Heart left ventricle (tissue), 16 donors: ENCODE measurements around the gene TBL1X. TPM values are rescaled to one million over a fixed set of nuclear protein-coding genes. Genes with fewer than 3 reads are reported as not detected.
A peak's percentile ranks its signal among the peaks of the same experiment; 100 is the strongest.

ENCODE experiments used
- ATAC-seq, 4 donors: fragments of 200-7000 bp; cut with Tn5 transposase; one replicate each; pipeline ENCODE4 v1.9.1; 2020 to 2022; ENCODE audit warnings: moderate library complexity in 4 of 4, mild to moderate bottlenecking in 3 of 4, moderate number of reproducible peaks in 1 of 4
- DNase-seq, 5 donors: peaks; one replicate each; pipeline ENCODE4 v3.0.0-alpha.2; 2020
- H3K27ac ChIP-seq, 12 donors: fragments of 200-600 bp; sonication (generic) in 4 of 12; one replicate each; pipeline versions ENCODE4 v1.5.0 to v1.8.0; 2016 to 2022; ENCODE audit warnings: mild to moderate bottlenecking in 2 of 12
- H3K27me3 ChIP-seq, 9 donors: fragments of 200-600 bp; sonication (generic) in 2 of 9; one replicate each; pipeline versions ENCODE4 v1.5.1 to v1.8.0; 2016 to 2022; ENCODE audit warnings: mild to moderate bottlenecking in 3 of 9
- H3K36me3 ChIP-seq, 9 donors: fragments of 200-600 bp; sonication (generic) in 2 of 9; one replicate each; pipeline versions ENCODE4 v1.5.0 to v1.8.0; 2018 to 2022; ENCODE audit warnings: mild to moderate bottlenecking in 2 of 9
- H3K4me1 ChIP-seq, 12 donors: fragments of 200-600 bp; sonication (generic) in 4 of 12; one replicate each; pipeline versions ENCODE4 v1.5.0 to v1.8.0; 2016 to 2022; ENCODE audit warnings: mild to moderate bottlenecking in 3 of 12
- H3K4me3 ChIP-seq, 12 donors: fragments of 200-600 bp; sonication (generic) in 4 of 12; one replicate each; pipeline versions ENCODE4 v1.5.0 to v1.8.0; 2017 to 2022; ENCODE audit warnings: mild to moderate bottlenecking in 9 of 12, moderate library complexity in 4 of 12
- H3K9me3 ChIP-seq, 12 donors: fragments of 200-600 bp; sonication (generic) in 4 of 12; one replicate each; pipeline versions ENCODE4 v1.5.0 to v1.8.0; 2016 to 2022; ENCODE audit warnings: mild to moderate bottlenecking in 1 of 12
- CTCF ChIP-seq, 12 donors: fragments of 200-600 bp; sonication (generic) in 4 of 12; IDR thresholded peaks; one replicate each; pipeline versions ENCODE4 v1.5.0 to v1.8.0; 2018 to 2022; ENCODE audit warnings: antibody characterized with exemption in 12 of 12, mild to moderate bottlenecking in 5 of 12
- POLR2A ChIP-seq, 2 donors: fragments of 450-650 bp; IDR thresholded peaks; one replicate each; pipeline ENCODE4 v1.6.1; 2017; ENCODE audit warnings: antibody characterized with exemption in 2 of 2, mild to moderate bottlenecking in 2 of 2, moderate library complexity in 2 of 2
- WGBS, 4 donors: extraction: QIAGEN DNeasy Blood & Tissue Kit in 2 of 4; methylation state at CpG; one replicate each; pipeline versions ENCODE4 v1.1.5 to v1.1.7; 2013 to 2018; 5-methylcytosine and 5-hydroxymethylcytosine counted together
- intact Hi-C, 10 donors: fragments of 100-400 bp; cut with DNase I; formaldehyde crosslinking; loops; one replicate each; pipeline versions ENCODE4 v1.11.1 to v1.14.2; 2022
- polyA plus RNA-seq, 2 donors: library from polyadenylated mRNA; stranded (reverse); fragments of 200-250 nt; gene quantifications; one replicate each; pipeline ENCODE4 v1.2.3, GENCODE V29; 2013
- total RNA-seq, 9 donors: library from RNA; depleted of rRNA in 2 of 9; stranded (reverse); fragments of >200 nt in 2 of 9; fragmentation: NEBNext Ultra II Directional in 3 of 9; extraction: Animal tissue kit (Norgen Biotek cat#: 25700) in 3 of 9; gene quantifications; one replicate each; pipeline versions ENCODE4 v1.1.0 to v1.2.4, GENCODE V29; 2016 to 2023
- donor health status: ischemic (EF 13 %, LVEDD 7.1; RV severe dilation, severe dysfunction).
- donor health status: healthy with polysubstance abuse.
- donor health status: DM: no; HTN: yes; CAD: no.
- donor health status: DM: no; HTN: no; CAD: no.
- donor health status: ischemic (EF 25% LVEDD 6.9; RV normal size, moderate dysfunction).
- donor health status: ischemic (EF 25% LVEDD 5.7; RV mildly dilated, moderate dysfunction).
- donor health status: healthy.
- donor health status: DM: yes; HTN: yes; CAD: no.
- donor health status: ischemic (EF 35%, LVEDD 5.7; RV mildly dilated, moderate dysfunction).
- donor health status: nonischemic (EF 11% LVEDD 7.7; RV severe dilation, severe dysfunction).
- donor health status: DM: yes; HTN: yes; CAD: no.
- donor health status: PGD.
- donor health status: ischemic (EF 29% LVEDD 5.4; RV normal size, mild dysfunction).
- donor health status: nonischemic (EF 23%, LVEDD 6.1; RV moderate dilation, normal function).

Gene TBL1X
- total and polyA plus RNA-seq, 11 donors, result 2.4 to 30.7 (median 9.7) TPM

GRCh38 chrX:9627922-9628321 is 163.1 kb downstream of the TBL1X start:
- intact Hi-C loops, result no loop called here
- TF ChIP-seq POLR2A (IDR thresholded peaks at IDR 0.05), result no peak
- TF ChIP-seq CTCF (IDR thresholded peaks at IDR 0.05), result no peak
- no peaks in the 10 kb centered on the region for H3K36me3 ChIP-seq
- H3K9me3 ChIP-seq, result no peaks in the 10 kb centered on the region
- H3K27me3 ChIP-seq, result peaks cover 0 to 2% (median 0%) of the 10 kb centered on the region in 9 donors
- peaks cover 0 to 7% (median 0%) of the 10 kb centered on the region in 12 donors for H3K4me1 ChIP-seq
- WGBS, 4 donors, result 25 to 58% (median 38%) methylated on average over 1 of the region's 1 CpG
- ATAC-seq (no peak), DNase-seq (no peak)
- H3K4me3 ChIP-seq, result no peak overlapping the region
- H3K27ac ChIP-seq, result no peak overlapping the region

DNA sequence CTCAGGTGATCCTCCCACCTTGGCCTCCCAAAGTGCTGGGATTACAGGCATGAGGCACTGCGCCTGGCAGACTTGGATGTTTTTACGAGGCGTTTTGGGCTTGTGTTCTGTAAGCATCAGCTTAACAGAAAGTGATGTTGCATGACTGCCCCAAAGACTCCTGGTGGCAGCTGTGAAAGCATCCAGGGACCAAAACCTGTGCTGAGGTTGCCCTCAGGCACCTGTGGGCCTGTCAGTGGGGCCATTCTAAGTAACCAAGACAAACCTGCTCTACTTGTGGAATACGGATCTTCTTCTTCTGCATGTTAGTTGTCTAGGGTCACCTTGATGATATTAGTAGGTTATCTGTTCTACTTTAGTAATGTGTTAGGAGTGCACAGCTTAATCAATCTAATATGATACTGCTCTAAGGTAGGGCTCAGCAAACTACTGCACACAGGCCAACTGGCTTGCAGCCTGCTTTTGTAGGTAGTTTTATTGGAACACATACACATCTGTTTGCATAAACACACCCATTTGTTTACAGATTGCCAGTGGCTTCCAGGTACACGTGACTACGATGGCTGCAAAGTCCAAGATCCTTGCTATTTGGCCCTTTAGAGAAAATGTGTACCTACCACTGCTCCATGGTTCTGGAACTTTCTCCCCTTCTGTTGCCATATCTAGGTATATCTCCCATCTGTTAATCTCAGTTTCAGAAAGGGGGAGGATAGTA is 164.1 kb downstream of the TBL1X start:
- no peaks in the 10 kb centered on the region for H3K36me3 ChIP-seq
- DNase-seq (no peak), ATAC-seq (no peak)
- no peak overlapping the region for H3K4me3 ChIP-seq
- TF ChIP-seq POLR2A (IDR thresholded peaks at IDR 0.05) (no peak), CTCF (IDR thresholded peaks at IDR 0.05) (no peak)
- no peak overlapping the region for H3K27ac ChIP-seq
- H3K9me3 ChIP-seq, result no peaks in the 10 kb centered on the region
- H3K4me1 ChIP-seq, result peaks cover 0 to 7% (median 0%) of the 10 kb centered on the region in 12 donors
- H3K27me3 ChIP-seq, result peaks cover 0 to 2% (median 0%) of the 10 kb centered on the region in 9 donors
- intact Hi-C loops, result no loop called here
- WGBS, 4 donors, result 82 to 99% (median 96%) methylated on average over 6 of the region's 6 CpGs

DNA sequence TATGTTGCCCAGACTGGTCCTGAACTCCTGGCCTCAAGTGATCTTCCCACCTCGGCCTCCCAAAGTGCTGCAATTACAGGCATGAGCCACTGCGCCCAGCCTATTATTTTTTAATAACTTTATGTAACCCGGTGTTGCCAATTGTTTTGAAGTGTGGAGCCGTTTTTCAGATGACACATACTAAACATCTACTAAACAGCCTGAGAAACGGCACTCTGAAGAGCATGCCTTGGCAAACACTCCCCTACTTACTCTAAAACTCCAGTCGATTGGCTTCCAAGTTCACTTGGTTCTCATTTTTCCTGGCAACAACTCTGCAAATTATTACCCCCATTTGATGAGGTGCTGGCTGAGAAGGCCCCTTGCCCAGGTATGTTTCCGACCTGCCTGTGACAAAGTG is 169.7 kb downstream of the TBL1X start:
- Histone ChIP-seq H3K4me3 (no peak overlapping the region), H3K27ac (peak overlapping the region in 1 of 12 donors; percentile 67), H3K9me3 (no peaks in the 10 kb centered on the region), H3K4me1 (no peaks in the 10 kb centered on the region), H3K36me3 (no peaks in the 10 kb centered on the region), H3K27me3 (peaks cover 0 to under 1% (median 0%) of the 10 kb centered on the region in 9 donors)
- DNase-seq (no peak), ATAC-seq (no peak)
- WGBS, 4 donors, result 70 to 93% (median 78%) methylated on average over 7 of the region's 7 CpGs
- intact Hi-C loops, result no loop called here
- TF ChIP-seq POLR2A (IDR thresholded peaks at IDR 0.05), result no peak
- TF ChIP-seq CTCF (IDR thresholded peaks at IDR 0.05), result no peak

GRCh38 chrX:9635368-9635767 is 170.5 kb downstream of the TBL1X start:
- H3K4me3 ChIP-seq, result no peak overlapping the region
- WGBS, 4 donors, result 70 to 77% (median 75%) methylated on average over 4 of the region's 4 CpGs
- no peaks in the 10 kb centered on the region for H3K4me1 ChIP-seq
- no peaks in the 10 kb centered on the region for H3K36me3 ChIP-seq
- TF ChIP-seq POLR2A (IDR thresholded peaks at IDR 0.05), result no peak
- TF ChIP-seq CTCF (IDR thresholded peaks at IDR 0.05), result no peak
- H3K9me3 ChIP-seq, result no peaks in the 10 kb centered on the region
- H3K27ac ChIP-seq, result peak overlapping the region in 1 of 12 donors; percentile 67
- peak; percentile 81 to 94 (median 92) for ATAC-seq
- intact Hi-C loops, result no loop called here
- H3K27me3 ChIP-seq, result peaks cover 0 to 4% (median 0%) of the 10 kb centered on the region in 9 donors
- peak in 4 of 5 donors; percentile 19 to 70 (median 45) for DNase-seq
